ENCODE results near the gene RFXAP.
"Not testable (repeated sequence)": the region's sequence is repeated elsewhere in the genome, so short reads cannot be mapped to it uniquely, and the experiment has no call there.

The RFXAP gene

GRCh38 chr13:36818804-36819738 lies at the start of gene RFXAP:
Gene RFXAP, plus strand, starts transcription at chr13:36819222. Its CDS starts 136 bp downstream, at chr13:36819358.
- peak; percentile 89 for DNase-seq

GRCh38 chr13:36769545-36769944 lies 49.5 kb upstream of the RFXAP start:
- no peak for DNase-seq

GRCh38 chr13:36770741-36771140 lies 48.3 kb upstream of the RFXAP start:
- no peak for DNase-seq

GRCh38 chr13:36772853-36773252 lies 46.2 kb upstream of the RFXAP start:
- no peak for DNase-seq

GRCh38 chr13:36774931-36775330 lies 44.1 kb upstream of the RFXAP start:
- no peak for DNase-seq

GRCh38 chr13:36776175-36776574 lies 42.8 kb upstream of the RFXAP start:
- no peak for DNase-seq

- DNase-seq = peak; percentile 31
Measured at GRCh38 chr13:36778083-36778671, 40.8 kb upstream of the RFXAP start.

DNA sequence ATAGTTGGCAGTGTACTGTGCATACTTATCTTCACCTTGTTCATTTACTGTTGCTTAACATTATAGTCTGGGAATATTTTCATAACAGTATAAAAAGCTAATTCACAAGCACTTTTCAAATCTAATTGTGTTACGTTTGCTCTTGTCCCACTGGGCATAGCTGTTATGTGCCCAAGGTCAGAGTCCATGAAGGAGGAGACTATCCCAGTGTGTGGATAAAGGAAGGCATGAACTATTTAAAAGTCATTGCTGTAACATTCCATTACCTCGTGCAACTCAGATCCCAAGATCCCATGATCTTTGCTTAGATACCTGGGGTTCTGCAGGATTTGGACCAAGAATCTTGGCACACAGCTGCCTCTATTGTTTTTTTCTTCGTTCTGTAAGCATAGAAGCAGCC lies 35.1 kb upstream of the RFXAP start:
- no peak for DNase-seq

GRCh38 chr13:36786175-36786574 lies 32.8 kb upstream of the RFXAP start:
- DNase-seq = not testable (repeated sequence)

DNA sequence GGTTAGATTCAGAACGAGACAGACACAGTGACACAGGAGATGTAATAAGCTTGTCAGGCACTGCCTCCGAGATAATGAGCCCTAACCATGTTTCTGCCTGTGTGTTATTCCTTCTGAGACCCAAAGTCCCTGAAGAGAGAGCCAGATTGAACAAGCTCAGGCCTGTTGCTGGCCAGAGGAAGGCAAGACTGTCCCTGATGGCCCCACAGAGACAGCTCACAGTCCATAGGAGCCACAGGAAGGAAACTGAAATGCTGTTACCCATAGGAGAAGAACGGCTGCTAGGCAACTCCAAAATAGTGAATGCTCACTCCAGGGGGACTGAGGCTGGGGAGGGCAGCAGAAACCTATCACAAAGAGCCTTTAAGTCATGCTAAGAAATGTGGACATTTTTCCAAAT lies 31.8 kb upstream of the RFXAP start:
- DNase-seq = no peak

DNA sequence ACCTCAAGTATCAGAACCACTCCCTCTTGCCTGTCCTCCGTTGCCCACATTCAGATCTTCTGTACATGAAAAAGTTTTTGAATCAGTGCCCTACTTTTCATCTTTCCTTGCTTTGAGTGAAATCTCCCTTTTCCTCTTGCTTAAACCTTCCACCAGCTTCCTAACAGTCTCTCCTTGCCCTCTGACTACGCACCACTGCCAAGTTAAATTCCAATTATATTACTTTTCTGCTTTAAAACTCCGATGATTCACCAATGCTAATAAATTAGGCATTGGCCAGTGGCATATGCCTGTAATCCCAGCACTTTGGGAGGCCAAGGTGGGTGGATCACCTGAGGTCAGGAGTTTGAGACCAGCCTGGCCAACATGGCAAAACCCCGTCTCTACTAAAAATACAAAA lies 30.7 kb upstream of the RFXAP start:
- no peak for DNase-seq

- DNase-seq = no peak
Measured at GRCh38 chr13:36789061-36789460, 30.0 kb upstream of the RFXAP start.

- no peak for DNase-seq
Measured at GRCh38 chr13:36789730-36790129, 29.3 kb upstream of the RFXAP start.

DNA sequence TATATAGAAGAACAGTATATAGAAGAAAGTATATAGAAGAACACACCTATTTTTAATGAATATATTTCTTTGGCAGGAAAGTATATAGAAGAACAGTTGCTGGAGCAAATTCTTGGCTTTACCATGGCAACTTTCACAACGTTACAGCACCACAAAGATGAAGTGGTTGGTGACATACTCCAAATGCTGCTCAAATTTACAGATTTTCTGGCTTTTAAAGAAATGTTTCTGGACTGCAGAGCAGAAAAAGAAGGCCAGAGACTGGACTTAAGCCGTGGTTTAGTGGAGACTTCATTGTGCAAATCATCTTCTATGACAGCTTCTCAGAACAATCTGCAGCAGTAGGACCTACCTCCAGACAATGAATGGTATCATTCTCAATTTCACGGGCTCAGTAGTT lies 24.3 kb upstream of the RFXAP start:
- no peak for DNase-seq

GRCh38 chr13:36795463-36795862 lies 23.6 kb upstream of the RFXAP start:
- DNase-seq = no peak

- no peak for DNase-seq
Measured at GRCh38 chr13:36796052-36796451, 23.0 kb upstream of the RFXAP start.

GRCh38 chr13:36801035-36801434 lies 18.0 kb upstream of the RFXAP start:
- peak; percentile 58 for DNase-seq

- DNase-seq = no peak
Measured at GRCh38 chr13:36804588-36804987, 14.4 kb upstream of the RFXAP start.

DNA sequence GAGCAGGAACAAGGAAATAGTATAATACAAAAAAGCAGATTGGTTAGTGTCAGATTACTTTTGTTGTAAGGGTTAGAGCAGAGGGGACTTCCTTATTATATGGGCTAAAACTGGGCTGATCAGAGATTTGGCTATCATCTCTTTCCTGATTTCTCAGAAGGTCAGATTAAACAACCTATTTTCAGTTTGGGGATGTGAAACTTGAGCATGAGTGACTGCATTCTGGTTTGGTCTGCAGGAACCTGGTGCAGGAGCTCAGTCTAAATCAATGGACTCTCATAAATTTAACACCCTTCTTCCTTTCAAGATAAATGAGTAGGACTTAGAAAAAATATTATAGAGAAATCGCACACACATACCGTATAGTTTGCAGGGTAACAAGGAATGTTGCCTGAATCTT lies 12.9 kb upstream of the RFXAP start:
- no peak for DNase-seq

- DNase-seq = no peak
Measured at GRCh38 chr13:36807616-36808015, 11.4 kb upstream of the RFXAP start.

DNA sequence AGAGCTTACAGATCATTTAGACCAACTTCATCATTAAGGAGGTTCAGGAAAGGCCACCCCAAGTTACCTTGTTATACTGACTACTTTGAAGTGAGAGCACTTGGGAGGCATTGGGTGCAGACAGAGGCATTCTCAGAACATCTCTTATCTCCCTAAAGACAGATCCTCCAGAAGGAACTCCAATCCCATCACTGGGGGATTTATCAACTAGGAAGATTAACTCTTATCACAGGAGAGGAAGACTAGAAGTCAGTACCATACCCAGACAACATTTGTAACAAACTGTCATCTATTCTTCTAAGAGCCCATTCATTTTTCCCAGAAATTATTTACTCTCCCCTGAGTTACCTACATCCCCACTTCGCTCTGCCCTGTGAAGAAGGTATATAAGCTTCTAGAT lies 5.8 kb upstream of the RFXAP start:
- no peak for DNase-seq

DNA sequence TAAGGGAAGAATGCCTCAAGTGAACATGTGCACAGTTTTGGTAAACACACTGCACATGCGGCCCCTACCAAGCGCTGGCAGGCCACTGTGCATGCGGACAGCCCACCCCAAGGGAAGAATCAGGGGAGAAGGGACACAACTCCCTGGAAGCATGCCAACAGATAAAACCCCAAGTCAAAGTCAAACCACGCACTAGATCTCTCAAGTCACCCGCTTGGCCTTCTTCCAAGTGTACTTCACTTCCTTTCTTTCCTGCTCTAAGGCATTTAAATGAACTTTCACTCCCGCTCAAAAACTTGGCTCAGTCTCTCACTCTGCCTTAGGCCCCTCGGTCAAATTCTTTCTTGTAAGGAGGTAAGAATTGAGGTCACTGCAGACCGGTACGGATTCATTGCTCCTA lies 4.6 kb upstream of the RFXAP start:
- DNase-seq = no peak

DNA sequence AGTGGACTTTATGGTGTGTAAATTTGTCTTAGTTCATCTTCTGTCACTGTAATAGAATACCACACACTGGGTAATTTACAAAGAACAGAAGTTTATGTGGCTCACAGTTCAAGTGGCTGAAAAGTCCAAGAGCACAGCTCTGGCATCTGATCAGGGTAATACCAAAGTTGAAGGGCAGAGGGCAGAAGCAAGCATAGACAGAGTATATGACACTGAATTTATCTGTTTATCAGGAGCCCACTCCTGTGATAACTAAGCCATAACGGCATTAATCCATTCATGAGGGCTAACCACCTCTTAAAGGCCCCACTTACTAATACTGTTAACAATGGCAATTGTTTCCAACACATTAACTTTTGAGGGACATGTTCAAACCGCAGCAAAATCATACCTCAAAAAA lies 4.0 kb upstream of the RFXAP start:
- DNase-seq = no peak

DNA sequence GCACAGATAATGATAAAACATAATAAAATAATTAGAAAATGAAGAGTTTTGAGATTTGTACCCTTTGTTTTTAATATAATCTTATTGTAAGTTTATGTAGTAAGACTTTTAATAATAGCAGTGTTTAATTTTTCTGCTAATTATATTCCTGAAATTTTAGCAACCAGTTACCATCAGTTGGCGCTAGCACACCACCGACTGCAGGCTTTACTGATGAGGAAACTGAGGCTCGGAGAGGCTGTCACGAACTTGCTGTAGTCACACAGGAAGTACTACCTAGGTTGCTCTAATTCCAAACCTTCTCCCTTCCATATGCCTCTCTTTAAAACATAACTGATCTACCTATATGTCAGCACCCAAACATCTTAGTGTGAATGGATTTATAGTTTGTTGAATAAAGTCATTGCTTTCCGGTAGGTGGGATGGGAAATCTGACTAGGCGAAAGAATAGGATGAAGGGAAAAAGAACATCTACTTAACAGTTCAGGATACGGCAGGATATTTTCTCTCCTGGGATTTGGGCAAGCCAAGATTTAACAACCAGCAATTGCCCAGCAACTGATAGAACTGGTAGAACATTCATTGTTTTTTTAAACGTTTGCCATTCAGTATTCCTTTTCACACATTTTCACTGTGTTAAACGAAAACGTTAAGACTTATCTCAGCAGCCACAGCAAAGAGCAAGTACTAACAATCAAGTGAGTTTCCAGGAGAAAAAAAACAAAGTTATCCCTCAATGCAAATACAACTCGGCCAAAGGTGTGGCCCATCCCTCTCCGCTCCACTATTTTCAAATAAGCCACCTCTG lies 822 bp upstream of the RFXAP start:
- no peak for DNase-seq

Data from NCI-H146 (cell line).